ENCODE results near the gene NKX3-2.

DNA sequence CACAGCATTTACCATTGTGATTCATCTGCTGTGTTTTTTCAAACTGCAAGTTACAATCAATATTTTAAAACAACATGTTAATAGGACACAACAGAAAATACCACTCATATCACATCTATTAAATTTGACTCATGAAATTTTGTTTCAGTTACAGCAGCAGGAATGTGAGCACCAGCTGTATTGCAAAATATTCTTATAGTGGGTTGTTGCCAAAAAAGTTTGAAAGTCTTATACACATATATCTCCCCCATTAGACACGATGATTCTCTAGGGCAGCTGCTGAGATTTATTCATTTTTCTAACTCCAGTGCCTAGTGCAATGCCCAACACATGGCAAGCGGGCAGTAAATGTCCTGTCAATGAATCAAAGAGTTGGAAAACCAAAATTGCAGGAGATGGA lies 26.6 kb upstream of the NKX3-2 start:
- TF ChIP-seq CTCF (IDR thresholded peaks at IDR 0.05): no peak
- no peak for TF ChIP-seq POLR2AphosphoS5 (IDR thresholded peaks at IDR 0.05; ENCODE audit: low read depth, low read length)
- TF ChIP-seq TCF7L2 (IDR thresholded peaks at IDR 0.05; ENCODE audit: low read depth, low read length): no peak
- no peak for TF ChIP-seq SIN3A (IDR thresholded peaks at IDR 0.05; ENCODE audit: borderline replicate concordance, insufficient read depth, low read depth, low read length)
